ENCODE measurements around the gene SLC35F3. TPM values are rescaled to one million over a fixed set of nuclear protein-coding genes. Genes with fewer than 3 reads are reported as not detected.

The SLC35F3 gene
- total and polyA plus RNA-seq, 7 experiments from 2014 or later, result 0.11 to 15.2 (median 0.96) TPM; not detected in 2

GRCh38 chr1:234286206-234286605, 381.7 kb downstream of the SLC35F3 start:
- peaks cover 4 to 15% (median 9%) of the 10 kb centered on the region in 5 donors for H3K36me3 Mint-ChIP-seq
- POLR2A ChIA-PET, result no interaction called here
- Histone ChIP-seq H3K27ac (ENCODE audit: low read depth, low read length) (no peak overlapping the region), H3K9me3 (ENCODE audit: control insufficient read depth in 2 of 3, low read length in 3 of 3) (no peaks in the 10 kb centered on the region), H3K36me3 (ENCODE audit: control insufficient read depth in 2 of 3, insufficient read depth in 3 of 3, low read length in 3 of 3) (no peaks in the 10 kb centered on the region), H3K4me1 (ENCODE audit: control insufficient read depth in 2 of 2, insufficient read depth in 2 of 2, low read length in 2 of 2) (no peaks in the 10 kb centered on the region), H3K4me3 (ENCODE audit: low read length) (no peak overlapping the region), H3K27me3 (ENCODE audit: control insufficient read depth in 2 of 2, insufficient read depth in 2 of 2, low read length in 2 of 2) (no peaks in the 10 kb centered on the region)
- H3K9me3 Mint-ChIP-seq, result peaks cover 4 to 26% (median 12%) of the 10 kb centered on the region in 11 donors
- no peaks in the 10 kb centered on the region for H3K4me1 Mint-ChIP-seq
- intact Hi-C loops (cut with micrococcal nuclease), result no loop called here
- peaks cover 0 to 14% (median 2%) of the 10 kb centered on the region in 5 donors for H3K27me3 Mint-ChIP-seq
- CTCF ChIA-PET, result no interaction called here
- H3K27ac Mint-ChIP-seq, result no peak overlapping the region
- no peak for DNase-seq
- no peak overlapping the region for H3K4me3 Mint-ChIP-seq
- ATAC-seq, result no peak

- no peak overlapping the region for H3K4me3 ChIP-seq (ENCODE audit: low read length)
- Mint-ChIP-seq H3K27me3 (peaks cover 0 to 19% (median 2%) of the 10 kb centered on the region in 5 donors), H3K27ac (no peak overlapping the region), H3K4me3 (no peak overlapping the region), H3K9me3 (peaks cover 4 to 28% (median 12%) of the 10 kb centered on the region in 11 donors), H3K4me1 (no peaks in the 10 kb centered on the region), H3K36me3 (peaks cover 4 to 16% (median 9%) of the 10 kb centered on the region in 5 donors)
- ATAC-seq (no peak), DNase-seq (no peak)
- no peaks in the 10 kb centered on the region for H3K27me3 ChIP-seq (ENCODE audit: control insufficient read depth in 2 of 2, insufficient read depth in 2 of 2, low read length in 2 of 2)
- CTCF ChIA-PET, result no interaction called here
- no peaks in the 10 kb centered on the region for H3K4me1 ChIP-seq (ENCODE audit: control insufficient read depth in 2 of 2, insufficient read depth in 2 of 2, low read length in 2 of 2)
- no peak overlapping the region for H3K27ac ChIP-seq (ENCODE audit: low read depth, low read length)
- intact Hi-C loops (cut with micrococcal nuclease), result no loop called here
- no peaks in the 10 kb centered on the region for H3K9me3 ChIP-seq (ENCODE audit: control insufficient read depth in 2 of 3, low read length in 3 of 3)
- POLR2A ChIA-PET, result no interaction called here
- H3K36me3 ChIP-seq (ENCODE audit: control insufficient read depth in 2 of 3, insufficient read depth in 3 of 3, low read length in 3 of 3), result no peaks in the 10 kb centered on the region
Observed at GRCh38 chr1:234288946-234289345, 384.5 kb downstream of the SLC35F3 start.

- no peak for ATAC-seq
- H3K4me1 ChIP-seq (ENCODE audit: control insufficient read depth in 2 of 2, insufficient read depth in 2 of 2, low read length in 2 of 2), result no peaks in the 10 kb centered on the region
- Mint-ChIP-seq H3K4me3 (no peak overlapping the region), H3K27me3 (peaks cover 0 to 23% (median 2%) of the 10 kb centered on the region in 5 donors), H3K9me3 (peaks cover 4 to 28% (median 12%) of the 10 kb centered on the region in 11 donors), H3K27ac (no peak overlapping the region), H3K4me1 (no peaks in the 10 kb centered on the region), H3K36me3 (peaks cover 4 to 16% (median 9%) of the 10 kb centered on the region in 5 donors)
- ChIA-PET POLR2A (no interaction called here), CTCF (no interaction called here)
- H3K27ac ChIP-seq (ENCODE audit: low read depth, low read length), result no peak overlapping the region
- no peak overlapping the region for H3K4me3 ChIP-seq (ENCODE audit: low read length)
- H3K9me3 ChIP-seq (ENCODE audit: control insufficient read depth in 2 of 3, low read length in 3 of 3), result no peaks in the 10 kb centered on the region
- DNase-seq, result no peak
- no peaks in the 10 kb centered on the region for H3K27me3 ChIP-seq (ENCODE audit: control insufficient read depth in 2 of 2, insufficient read depth in 2 of 2, low read length in 2 of 2)
- intact Hi-C loops (cut with micrococcal nuclease), result no loop called here
- no peaks in the 10 kb centered on the region for H3K36me3 ChIP-seq (ENCODE audit: control insufficient read depth in 2 of 3, insufficient read depth in 3 of 3, low read length in 3 of 3)
Observed at GRCh38 chr1:234289538-234290305, 385.2 kb downstream of the SLC35F3 start.

GRCh38 chr1:234292011-234292410, 387.5 kb downstream of the SLC35F3 start:
- no peak overlapping the region for H3K27ac ChIP-seq (ENCODE audit: low read depth, low read length)
- no peaks in the 10 kb centered on the region for H3K9me3 ChIP-seq (ENCODE audit: control insufficient read depth in 2 of 3, low read length in 3 of 3)
- H3K27me3 Mint-ChIP-seq, result peaks cover 0 to 36% (median 5%) of the 10 kb centered on the region in 5 donors
- intact Hi-C loops (cut with micrococcal nuclease), result no loop called here
- H3K4me1 ChIP-seq (ENCODE audit: control insufficient read depth in 2 of 2, insufficient read depth in 2 of 2, low read length in 2 of 2), result no peaks in the 10 kb centered on the region
- DNase-seq, result no peak
- ChIA-PET POLR2A (no interaction called here), CTCF (interaction anchor here (1.0 kb wide), 1 partner anchor 18 kb away, joined by 3 read pairs; no protein-coding TSS in a partner anchor)
- no peak overlapping the region for H3K27ac Mint-ChIP-seq
- no peaks in the 10 kb centered on the region for H3K27me3 ChIP-seq (ENCODE audit: control insufficient read depth in 2 of 2, insufficient read depth in 2 of 2, low read length in 2 of 2)
- no peaks in the 10 kb centered on the region for H3K4me1 Mint-ChIP-seq
- ATAC-seq, result no peak
- peaks cover 4 to 28% (median 12%) of the 10 kb centered on the region in 11 donors for H3K9me3 Mint-ChIP-seq
- H3K36me3 ChIP-seq (ENCODE audit: control insufficient read depth in 2 of 3, insufficient read depth in 3 of 3, low read length in 3 of 3), result no peaks in the 10 kb centered on the region
- H3K4me3 Mint-ChIP-seq, result no peak overlapping the region
- peaks cover 4 to 16% (median 9%) of the 10 kb centered on the region in 5 donors for H3K36me3 Mint-ChIP-seq
- H3K4me3 ChIP-seq (ENCODE audit: low read length), result no peak overlapping the region

GRCh38 chr1:234292548-234292947, 388.1 kb downstream of the SLC35F3 start:
- no peaks in the 10 kb centered on the region for H3K4me1 Mint-ChIP-seq
- ChIA-PET POLR2A (no interaction called here), CTCF (no interaction called here)
- no peak overlapping the region for H3K27ac Mint-ChIP-seq
- H3K4me3 Mint-ChIP-seq, result no peak overlapping the region
- Histone ChIP-seq H3K36me3 (ENCODE audit: control insufficient read depth in 2 of 3, insufficient read depth in 3 of 3, low read length in 3 of 3) (no peaks in the 10 kb centered on the region), H3K27ac (ENCODE audit: low read depth, low read length) (no peak overlapping the region), H3K27me3 (ENCODE audit: control insufficient read depth in 2 of 2, insufficient read depth in 2 of 2, low read length in 2 of 2) (no peaks in the 10 kb centered on the region), H3K4me1 (ENCODE audit: control insufficient read depth in 2 of 2, insufficient read depth in 2 of 2, low read length in 2 of 2) (no peaks in the 10 kb centered on the region), H3K4me3 (ENCODE audit: low read length) (no peak overlapping the region), H3K9me3 (ENCODE audit: control insufficient read depth in 2 of 3, low read length in 3 of 3) (no peaks in the 10 kb centered on the region)
- intact Hi-C loops (cut with micrococcal nuclease), result no loop called here
- peaks cover 4 to 16% (median 9%) of the 10 kb centered on the region in 5 donors for H3K36me3 Mint-ChIP-seq
- H3K9me3 Mint-ChIP-seq, result peaks cover 4 to 28% (median 12%) of the 10 kb centered on the region in 11 donors
- ATAC-seq, result no peak
- H3K27me3 Mint-ChIP-seq, result peaks cover 0 to 40% (median 5%) of the 10 kb centered on the region in 5 donors
- no peak for DNase-seq

GRCh38 chr1:234294109-234294817, 389.8 kb downstream of the SLC35F3 start:
- Histone ChIP-seq H3K9me3 (ENCODE audit: control insufficient read depth in 2 of 3, low read length in 3 of 3) (no peaks in the 10 kb centered on the region), H3K4me1 (ENCODE audit: control insufficient read depth in 2 of 2, insufficient read depth in 2 of 2, low read length in 2 of 2) (no peaks in the 10 kb centered on the region), H3K36me3 (ENCODE audit: control insufficient read depth in 2 of 3, insufficient read depth in 3 of 3, low read length in 3 of 3) (no peaks in the 10 kb centered on the region), H3K27ac (ENCODE audit: low read depth, low read length) (no peak overlapping the region), H3K27me3 (ENCODE audit: control insufficient read depth in 2 of 2, insufficient read depth in 2 of 2, low read length in 2 of 2) (no peaks in the 10 kb centered on the region), H3K4me3 (ENCODE audit: low read length) (no peak overlapping the region)
- Mint-ChIP-seq H3K27me3 (peaks cover 0 to 40% (median 11%) of the 10 kb centered on the region in 5 donors), H3K4me1 (no peaks in the 10 kb centered on the region), H3K4me3 (no peak overlapping the region), H3K9me3 (peaks cover 4 to 23% (median 11%) of the 10 kb centered on the region in 11 donors), H3K27ac (no peak overlapping the region), H3K36me3 (peaks cover 4 to 15% (median 9%) of the 10 kb centered on the region in 5 donors)
- POLR2A ChIA-PET, result no interaction called here
- intact Hi-C loops (cut with micrococcal nuclease), result no loop called here
- CTCF ChIA-PET, result interaction anchor here (1.6 kb wide), 1 partner anchor 16 kb away, joined by 4 read pairs; no protein-coding TSS in a partner anchor
- ATAC-seq (no peak), DNase-seq (no peak)
